Fibroblast of mammary gland (primary cell): Measurements from ENCODE around the gene OPCML.

Source experiments
- DNase-seq: peaks from one replicate; pipeline ENCODE4 v3.0.0-alpha.2; 2010; ENCODE audit warnings: low read depth
- H3K4me3 ChIP-seq: 2 replicates; pipeline ENCODE4 v1.5.1; 2011; ENCODE audit warnings: low read depth, mild to moderate bottlenecking, low read length, moderate library complexity; ENCODE audit not compliant: control insufficient read depth
- CTCF ChIP-seq: conservative IDR thresholded peaks from 2 replicates; pipeline ENCODE4 v1.5.1; 2011; ENCODE audit warnings: low read depth, low read length, inconsistent platforms; ENCODE audit not compliant: control insufficient read depth, insufficient read depth

Gene OPCML

GRCh38 chr11:132878111-132878510 is 654.2 kb downstream of the OPCML start:
- TF ChIP-seq CTCF, result no peak
- no peak overlapping the region for H3K4me3 ChIP-seq
- DNase-seq, result no peak

- TF ChIP-seq CTCF, result no peak
- H3K4me3 ChIP-seq, result no peak overlapping the region
- no peak for DNase-seq
Observed at GRCh38 chr11:132876705-132877104, 655.6 kb downstream of the OPCML start.

- no peak for TF ChIP-seq CTCF
- H3K4me3 ChIP-seq, result no peak overlapping the region
- no peak for DNase-seq
Observed at GRCh38 chr11:132876239-132876638, 656.1 kb downstream of the OPCML start.

- no peak for DNase-seq
- H3K4me3 ChIP-seq, result no peak overlapping the region
- TF ChIP-seq CTCF, result no peak
Observed at GRCh38 chr11:132874638-132875037, 657.7 kb downstream of the OPCML start.

- no peak overlapping the region for H3K4me3 ChIP-seq
- DNase-seq, result no peak
- TF ChIP-seq CTCF, result no peak
Observed at GRCh38 chr11:132873841-132874240, 658.5 kb downstream of the OPCML start.

- TF ChIP-seq CTCF, result no peak
- H3K4me3 ChIP-seq, result no peak overlapping the region
- no peak for DNase-seq
Observed at GRCh38 chr11:132872211-132872610, 660.1 kb downstream of the OPCML start.
